Esophagus muscularis mucosa (tissue), 4 donors: ENCODE measurements around the gene INIP.

ENCODE experiments used
- EP300 ChIP-seq: sonication (generic); formaldehyde crosslinking; IDR thresholded peaks from one replicate; pipeline ENCODE4 v1.6.1; 2017; ENCODE audit warnings: antibody characterized with exemption
- POLR2A ChIP-seq: fragments of 450-650 bp; IDR thresholded peaks from one replicate; pipeline ENCODE4 v1.6.1; 2017; ENCODE audit warnings: antibody characterized with exemption, moderate library complexity, mild to moderate bottlenecking, low read depth
- POLR2AphosphoS5 ChIP-seq, 2 donors: sonication (generic); formaldehyde crosslinking; IDR thresholded peaks; one replicate each; pipeline ENCODE4 v1.6.1; 2017; ENCODE audit warnings: antibody characterized with exemption in 2 of 2
- TF ChIP-seq, protein P1 (sequence below), 3 experiments: fragments of 200-600 bp in 2 of 3; fragments of 450-650 bp in 1 of 3; sonication (generic) in 2 of 3; IDR thresholded peaks; one replicate each; pipeline ENCODE4 v1.5.1; 2017 to 2019; ENCODE audit warnings: antibody characterized with exemption in 3 of 3, mild to moderate bottlenecking in 2 of 3, moderate library complexity in 1 of 3

GRCh38 chr9:112654282-112654681 is 63.6 kb downstream of the INIP start:
- TF ChIP-seq POLR2AphosphoS5 (IDR thresholded peaks at IDR 0.05) (no peak), POLR2A (no peak), EP300 (no peak)
- TF ChIP-seq, protein P1, sequence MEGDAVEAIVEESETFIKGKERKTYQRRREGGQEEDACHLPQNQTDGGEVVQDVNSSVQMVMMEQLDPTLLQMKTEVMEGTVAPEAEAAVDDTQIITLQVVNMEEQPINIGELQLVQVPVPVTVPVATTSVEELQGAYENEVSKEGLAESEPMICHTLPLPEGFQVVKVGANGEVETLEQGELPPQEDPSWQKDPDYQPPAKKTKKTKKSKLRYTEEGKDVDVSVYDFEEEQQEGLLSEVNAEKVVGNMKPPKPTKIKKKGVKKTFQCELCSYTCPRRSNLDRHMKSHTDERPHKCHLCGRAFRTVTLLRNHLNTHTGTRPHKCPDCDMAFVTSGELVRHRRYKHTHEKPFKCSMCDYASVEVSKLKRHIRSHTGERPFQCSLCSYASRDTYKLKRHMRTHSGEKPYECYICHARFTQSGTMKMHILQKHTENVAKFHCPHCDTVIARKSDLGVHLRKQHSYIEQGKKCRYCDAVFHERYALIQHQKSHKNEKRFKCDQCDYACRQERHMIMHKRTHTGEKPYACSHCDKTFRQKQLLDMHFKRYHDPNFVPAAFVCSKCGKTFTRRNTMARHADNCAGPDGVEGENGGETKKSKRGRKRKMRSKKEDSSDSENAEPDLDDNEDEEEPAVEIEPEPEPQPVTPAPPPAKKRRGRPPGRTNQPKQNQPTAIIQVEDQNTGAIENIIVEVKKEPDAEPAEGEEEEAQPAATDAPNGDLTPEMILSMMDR (IDR thresholded peaks at IDR 0.05): no peak
